HG03342 (cell line): Measurements from ENCODE around the gene ECT2L.
A peak's percentile ranks its signal among the peaks of the same experiment; 100 is the strongest.

Source experiments
- ATAC-seq: cut with Tn5 transposase; IDR thresholded peaks from one replicate; pipeline ENCODE4 v1.9.1; 2021; ENCODE audit warnings: mild to moderate bottlenecking, moderate library complexity; ENCODE audit not compliant: unreplicated experiment

The ECT2L gene

GRCh38 chr6:138795809-138796603, at the start of gene ECT2L:
Gene ECT2L (plus strand): TSS chr6:138796087. CDS start chr6:138813275, 17,188 bp downstream.
- ATAC-seq, result no peak

- no peak for ATAC-seq
These were observed 43.9 kb upstream of the ECT2L start for GRCh38 chr6:138752017-138752416.

- ATAC-seq, result no peak
These were observed 38.8 kb upstream of the ECT2L start for GRCh38 chr6:138757136-138757535.

GRCh38 chr6:138765896-138766655, 29.8 kb upstream of the ECT2L start:
- ATAC-seq, result no peak

- no peak for ATAC-seq
These were observed 26.7 kb upstream of the ECT2L start for GRCh38 chr6:138769102-138769676.

GRCh38 chr6:138772596-138773176, 23.2 kb upstream of the ECT2L start:
- no peak for ATAC-seq

GRCh38 chr6:138773177-138774091, 22.5 kb upstream of the ECT2L start, which contains the start of gene CCDC28A:
Gene CCDC28A (plus strand): TSS chr6:138773769. CDS start chr6:138776121, 2,352 bp downstream.
- peak; percentile 90 for ATAC-seq

GRCh38 chr6:138774370-138774769, 21.5 kb upstream of the ECT2L start:
- no peak for ATAC-seq

- ATAC-seq, result no peak
These were observed 19.2 kb upstream of the ECT2L start for GRCh38 chr6:138776659-138777058.

GRCh38 chr6:138778331-138778730, 17.6 kb upstream of the ECT2L start:
- ATAC-seq, result no peak

GRCh38 chr6:138782243-138782642, 13.6 kb upstream of the ECT2L start:
- no peak for ATAC-seq

- no peak for ATAC-seq
These were observed 10.8 kb upstream of the ECT2L start for GRCh38 chr6:138785079-138785478.

GRCh38 chr6:138785980-138786379, 9.9 kb upstream of the ECT2L start:
- ATAC-seq, result no peak

- no peak for ATAC-seq
These were observed 8.7 kb upstream of the ECT2L start for GRCh38 chr6:138787138-138787537.

- ATAC-seq, result no peak
These were observed 884 bp downstream of the ECT2L start for GRCh38 chr6:138796771-138797170.

GRCh38 chr6:138797806-138798446, 2.0 kb downstream of the ECT2L start:
- ATAC-seq, result no peak

GRCh38 chr6:138800377-138801150, 4.7 kb downstream of the ECT2L start:
- ATAC-seq, result peak; percentile 65

- ATAC-seq, result no peak
These were observed 7.4 kb downstream of the ECT2L start for GRCh38 chr6:138803331-138803730.

- ATAC-seq, result no peak
These were observed 8.0 kb downstream of the ECT2L start for GRCh38 chr6:138803861-138804260.
